CD14-positive monocyte (primary cell): ENCODE measurements around the gene MRPS16. TPM values are rescaled to one million over a fixed set of nuclear protein-coding genes. Genes with fewer than 3 reads are reported as not detected.

Experiments used
- DNase-seq, 3 donors: peaks; one replicate each; pipeline ENCODE4 v3.0.0-alpha.2; 2011 to 2022
- H2AFZ ChIP-seq: 2 replicates; pipeline ENCODE4 v1.6.0; 2012; ENCODE audit warnings: mild to moderate bottlenecking, low read depth, low read length, inconsistent platforms; ENCODE audit not compliant: insufficient read depth, poor library complexity, severe bottlenecking
- H3K27ac ChIP-seq, 2 donors: 1 replicate in 1 of 2; 2 replicates in 1 of 2; pipeline ENCODE4 v1.5.1; 2012 to 2013; ENCODE audit warnings: low read length in 2 of 2, control low read depth in 1 of 2, inconsistent platforms in 1 of 2, low read depth in 1 of 2, mild to moderate bottlenecking in 1 of 2
- H3K27me3 ChIP-seq, 2 donors: one replicate each; pipeline versions ENCODE4 v1.6.0 to v1.6.1; 2011 to 2013; ENCODE audit warnings: low read length in 2 of 2; ENCODE audit not compliant: control insufficient read depth in 2 of 2, insufficient read depth in 2 of 2
- H3K36me3 ChIP-seq, 2 donors: replicated peaks in 1 of 2; 1 replicate in 1 of 2; 2 replicates in 1 of 2; pipeline versions ENCODE4 v1.5.1 to v1.6.1; 2012 to 2013; ENCODE audit warnings: low read length in 2 of 2, control low read depth in 1 of 2, inconsistent platforms in 1 of 2, mild to moderate bottlenecking in 1 of 2; ENCODE audit not compliant: insufficient read depth in 2 of 2, control insufficient read depth in 1 of 2
- H3K4me1 ChIP-seq, 2 donors: 1 replicate in 1 of 2; 2 replicates in 1 of 2; pipeline versions ENCODE4 v1.5.1 to v1.6.1; 2012 to 2013; ENCODE audit warnings: low read length in 2 of 2, control low read depth in 1 of 2, inconsistent platforms in 1 of 2, mild to moderate bottlenecking in 1 of 2, moderate library complexity in 1 of 2; ENCODE audit not compliant: insufficient read depth in 2 of 2, control insufficient read depth in 1 of 2
- H3K4me2 ChIP-seq: replicated peaks from 2 replicates; pipeline ENCODE3; 2012; ENCODE audit warnings: low read length, moderate library complexity, mild to moderate bottlenecking; ENCODE audit not compliant: poor library complexity, severe bottlenecking; ENCODE audit errors: extremely low read depth
- H3K4me3 ChIP-seq, 3 experiments: fragments of 200-600 bp in 1 of 3; sonication (generic) in 1 of 3; replicated peaks in 1 of 3; 1 replicate in 2 of 3; 2 replicates in 1 of 3; pipeline ENCODE4 v1.5.1; 2011 to 2013; ENCODE audit warnings: low read length in 3 of 3, mild to moderate bottlenecking in 3 of 3, control low read depth in 2 of 3, low read depth in 2 of 3, inconsistent platforms in 1 of 3, moderate library complexity in 1 of 3
- H3K79me2 ChIP-seq: 2 replicates; pipeline ENCODE4 v1.6.0; 2012; ENCODE audit warnings: mild to moderate bottlenecking, control low read depth, inconsistent platforms, low read length, moderate library complexity; ENCODE audit not compliant: insufficient read depth
- H3K9ac ChIP-seq: 2 replicates; pipeline ENCODE4 v1.6.0; 2017; ENCODE audit warnings: low read length, mild to moderate bottlenecking; ENCODE audit not compliant: insufficient read depth, poor library complexity, severe bottlenecking
- H3K9me3 ChIP-seq, 2 donors: replicated peaks in 1 of 2; 1 replicate in 1 of 2; 2 replicates in 1 of 2; pipeline versions ENCODE4 v1.5.1 to v1.6.1; 2012 to 2013; ENCODE audit warnings: low read length in 2 of 2, control low read depth in 1 of 2; ENCODE audit not compliant: control insufficient read depth in 1 of 2, insufficient read depth in 1 of 2
- H4K20me1 ChIP-seq: 2 replicates; pipeline ENCODE4 v1.6.0; 2012; ENCODE audit warnings: mild to moderate bottlenecking, low read length, control low read depth, moderate library complexity; ENCODE audit not compliant: insufficient read depth
- H3K27ac Mint-ChIP-seq, 7 donors: one replicate each; pipeline ENCODE4 v1.8.0; 2020; ENCODE audit warnings: mild to moderate bottlenecking in 7 of 7, mixed read lengths in 7 of 7, moderate library complexity in 6 of 7, inconsistent platforms in 2 of 7
- H3K27me3 Mint-ChIP-seq, 3 donors: one replicate each; pipeline ENCODE4 v1.8.0; 2021 to 2022; ENCODE audit warnings: low read depth in 3 of 3, mild to moderate bottlenecking in 3 of 3, mixed read lengths in 3 of 3, moderate library complexity in 3 of 3, inconsistent platforms in 1 of 3
- H3K36me3 Mint-ChIP-seq, 2 donors: one replicate each; pipeline ENCODE4 v1.8.0; 2020; ENCODE audit warnings: mixed read lengths in 2 of 2, inconsistent platforms in 1 of 2, mild to moderate bottlenecking in 1 of 2
- H3K4me1 Mint-ChIP-seq: one replicate; pipeline ENCODE4 v1.8.0; 2020; ENCODE audit warnings: mild to moderate bottlenecking, mixed read lengths
- H3K4me3 Mint-ChIP-seq, 2 donors: one replicate each; pipeline ENCODE4 v1.8.0; 2020; ENCODE audit warnings: mild to moderate bottlenecking in 2 of 2, mixed read lengths in 2 of 2, moderate library complexity in 1 of 2
- H3K9me3 Mint-ChIP-seq, 7 donors: one replicate each; pipeline ENCODE4 v1.8.0; 2020 to 2022; ENCODE audit warnings: mixed read lengths in 7 of 7, mild to moderate bottlenecking in 6 of 7, moderate library complexity in 6 of 7, inconsistent platforms in 2 of 7
- WGBS: methylation state at CpG from one replicate; pipeline ENCODE4 v1.1.5; 2013; ENCODE audit warnings: missing lambda C conversion rate; ENCODE audit not compliant: insufficient coverage; 5-methylcytosine and 5-hydroxymethylcytosine counted together
- intact Hi-C, 2 donors: fragments of 100-400 bp; cut with micrococcal nuclease; formaldehyde crosslinking; loops; one replicate each; pipeline versions ENCODE4 v1.15.0 to v1.15.1; 2023
- polyA minus RNA-seq: library from RNA; depleted of rRNA, polyadenylated mRNA; stranded (reverse); fragments of >200 nt; gene quantifications from 2 replicates; pipeline ENCODE4 v1.2.3, GENCODE V29; 2012
- polyA plus RNA-seq, 3 donors: library from polyadenylated mRNA; depleted of rRNA in 1 of 3; unstranded in 2 of 3; stranded (reverse) in 1 of 3; fragments of 300-500 nt in 2 of 3; fragments of >200 nt in 1 of 3; fragmentation: Illumina TruSeq in 2 of 3; gene quantifications; 1 replicate in 2 of 3; 2 replicates in 1 of 3; pipeline ENCODE4 v1.2.3, GENCODE V29; 2012 to 2021
- total RNA-seq, 12 experiments: library from RNA in 1 of 12; stranded (reverse) in 1 of 12; fragments of 120-200 nt in 1 of 12; gene quantifications; one replicate each; pipeline ENCODE4 v1.2.4 and lab custom pipeline; 2013 to 2026; ENCODE audit warnings: mixed read lengths in 6 of 12, inconsistent platforms in 1 of 12
- TF ChIP-seq, protein P1 (sequence below): fragments of 200-600 bp; IDR thresholded peaks from one replicate; pipeline ENCODE4 v1.8.0; 2022; ENCODE audit warnings: antibody characterized with exemption, mild to moderate bottlenecking

MRPS16 gene
- total RNA-seq (2013): 42.4 TPM
- polyA plus RNA-seq (100 to 1,000 TPM in 1 of 3 donors, 10 to 100 TPM in 2; 20.9 to 102 (median 78.6) TPM), polyA minus RNA-seq (11.8 and 21.5 TPM in 2 replicates), total RNA-seq (lab: John Stamatoyannopoulos, UW) (14.1 to 35.6 (median 24.9) reads per million in 11 experiments)

DNA sequence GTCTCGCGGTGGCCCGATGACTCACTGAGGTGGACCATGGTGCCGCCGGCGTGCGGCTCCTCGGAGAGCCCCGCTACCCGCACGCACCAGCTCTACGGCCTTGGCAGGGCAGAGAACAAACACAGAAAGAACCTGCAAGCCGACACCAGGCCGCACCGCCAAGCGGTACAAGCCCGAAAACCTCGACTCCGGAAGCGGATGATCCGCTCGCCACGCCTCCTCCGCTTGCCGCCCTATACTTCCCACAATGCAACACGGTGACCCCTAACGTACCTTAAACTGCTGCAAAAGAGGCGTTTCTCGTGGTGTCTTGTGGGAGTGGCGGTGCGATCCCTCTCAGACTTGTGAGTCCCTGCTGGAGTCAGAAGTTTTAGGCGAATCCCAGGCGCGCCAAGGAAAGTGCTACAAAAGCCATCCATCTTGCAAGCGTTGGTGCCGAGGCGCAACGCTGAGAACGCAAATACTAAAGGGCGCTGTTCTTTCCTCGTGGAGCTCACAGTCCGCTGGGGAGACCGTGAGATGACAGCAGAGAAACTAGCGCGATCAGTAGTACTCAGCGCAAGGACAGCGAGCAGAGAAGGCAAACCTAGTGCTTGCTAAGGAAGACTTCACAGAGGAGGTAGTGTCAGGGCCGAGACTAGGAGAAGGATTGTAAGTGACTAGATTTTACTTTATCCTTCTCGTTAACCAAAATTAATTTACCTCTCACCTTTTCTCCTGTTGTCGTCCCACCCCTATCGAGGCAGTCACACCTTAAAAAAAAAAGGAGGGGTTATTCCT is at the start of gene MRPS16:
Gene MRPS16 (minus strand): TSS at position 200 of the 780 bp plus-strand sequence. CDS start 162 bp downstream, at position 38.
- Histone ChIP-seq H3K27me3 (no peaks in the 10 kb centered on the region), H3K36me3 (peaks cover 8 to 20% of the 10 kb centered on the region in 2 donors), H3K4me3 (peak within 1 kb of the TSS; percentile 68 to 91 (median 90)), H4K20me1 (no peaks in the 10 kb centered on the region), H3K4me2 (peak within 1 kb of the TSS; percentile 81), H3K4me1 (peaks cover 21 to 22% of the 10 kb centered on the region in 2 donors), H3K9ac (peak within 1 kb of the TSS; percentile 90), H2AFZ (peak within 1 kb of the TSS; percentile 93), H3K79me2 (peaks cover 43% of the 10 kb centered on the region), H3K9me3 (no peaks in the 10 kb centered on the region), H3K27ac (peak within 1 kb of the TSS; percentile 94 to 97)
- TF ChIP-seq, protein P1, sequence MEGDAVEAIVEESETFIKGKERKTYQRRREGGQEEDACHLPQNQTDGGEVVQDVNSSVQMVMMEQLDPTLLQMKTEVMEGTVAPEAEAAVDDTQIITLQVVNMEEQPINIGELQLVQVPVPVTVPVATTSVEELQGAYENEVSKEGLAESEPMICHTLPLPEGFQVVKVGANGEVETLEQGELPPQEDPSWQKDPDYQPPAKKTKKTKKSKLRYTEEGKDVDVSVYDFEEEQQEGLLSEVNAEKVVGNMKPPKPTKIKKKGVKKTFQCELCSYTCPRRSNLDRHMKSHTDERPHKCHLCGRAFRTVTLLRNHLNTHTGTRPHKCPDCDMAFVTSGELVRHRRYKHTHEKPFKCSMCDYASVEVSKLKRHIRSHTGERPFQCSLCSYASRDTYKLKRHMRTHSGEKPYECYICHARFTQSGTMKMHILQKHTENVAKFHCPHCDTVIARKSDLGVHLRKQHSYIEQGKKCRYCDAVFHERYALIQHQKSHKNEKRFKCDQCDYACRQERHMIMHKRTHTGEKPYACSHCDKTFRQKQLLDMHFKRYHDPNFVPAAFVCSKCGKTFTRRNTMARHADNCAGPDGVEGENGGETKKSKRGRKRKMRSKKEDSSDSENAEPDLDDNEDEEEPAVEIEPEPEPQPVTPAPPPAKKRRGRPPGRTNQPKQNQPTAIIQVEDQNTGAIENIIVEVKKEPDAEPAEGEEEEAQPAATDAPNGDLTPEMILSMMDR: no peak
- intact Hi-C loops: no loop called here
- peaks cover 0 to 2% (median 0%) of the 10 kb centered on the region in 3 donors for H3K27me3 Mint-ChIP-seq
- under 1% methylated on average over 42 of the region's 51 CpGs for WGBS
- DNase-seq: peak; percentile 86 to 91 (median 87)
- peaks cover 0 to 2% (median 0%) of the 10 kb centered on the region in 7 donors for H3K9me3 Mint-ChIP-seq
- peaks cover 27% of the 10 kb centered on the region for H3K4me1 Mint-ChIP-seq
- peaks cover 17 to 21% of the 10 kb centered on the region in 2 donors for H3K36me3 Mint-ChIP-seq
- H3K27ac Mint-ChIP-seq: peak within 1 kb of the TSS; percentile 96 to 99 (median 98)
- peak within 1 kb of the TSS; percentile 98 to 99 for H3K4me3 Mint-ChIP-seq

GRCh38 chr10:73296946-73297345 is 44.5 kb upstream of the MRPS16 start:
- no CpG with 5 or more reads among the region's 3 CpGs for WGBS
- H3K4me1 Mint-ChIP-seq: no peaks in the 10 kb centered on the region
- Histone ChIP-seq H3K9ac (no peak overlapping the region), H3K27me3 (no peaks in the 10 kb centered on the region), H3K36me3 (no peaks in the 10 kb centered on the region), H4K20me1 (no peaks in the 10 kb centered on the region), H3K79me2 (no peaks in the 10 kb centered on the region), H3K27ac (no peak overlapping the region), H3K4me1 (no peaks in the 10 kb centered on the region), H3K9me3 (no peaks in the 10 kb centered on the region), H3K4me3 (no peak overlapping the region), H3K4me2 (no peak overlapping the region), H2AFZ (no peak overlapping the region)
- no peak overlapping the region for H3K27ac Mint-ChIP-seq
- intact Hi-C loops: no loop called here
- H3K4me3 Mint-ChIP-seq: no peak overlapping the region
- H3K27me3 Mint-ChIP-seq: peaks cover 0 to 3% (median 3%) of the 10 kb centered on the region in 3 donors
- TF ChIP-seq, protein P1: no peak
- no peaks in the 10 kb centered on the region for H3K36me3 Mint-ChIP-seq
- peaks cover 0 to 2% (median 0%) of the 10 kb centered on the region in 7 donors for H3K9me3 Mint-ChIP-seq
- no peak for DNase-seq
